Skeletal muscle tissue (tissue), 4 donors: Measurements from ENCODE around the gene PLOD2. TPM values are rescaled to one million over a fixed set of nuclear protein-coding genes. Genes with fewer than 3 reads are reported as not detected.

Source experiments
- H3K27ac ChIP-seq: one replicate; pipeline ENCODE4 v1.7.0; 2013; ENCODE audit warnings: mild to moderate bottlenecking, low read depth, low read length, inconsistent platforms
- H3K27me3 ChIP-seq, 3 donors: one replicate each; pipeline ENCODE4 v1.7.0; 2013; ENCODE audit warnings: low read length in 3 of 3; ENCODE audit not compliant: control insufficient read depth in 3 of 3, insufficient read depth in 3 of 3
- H3K36me3 ChIP-seq, 3 donors: one replicate each; pipeline ENCODE4 v1.7.0; 2013; ENCODE audit warnings: low read length in 3 of 3; ENCODE audit not compliant: control insufficient read depth in 3 of 3, insufficient read depth in 3 of 3
- H3K4me1 ChIP-seq, 3 donors: one replicate each; pipeline ENCODE4 v1.7.0; 2013; ENCODE audit warnings: low read length in 3 of 3, mild to moderate bottlenecking in 3 of 3; ENCODE audit not compliant: control insufficient read depth in 3 of 3, insufficient read depth in 3 of 3
- H3K4me3 ChIP-seq, 3 donors: one replicate each; pipeline ENCODE4 v1.7.0; 2013; ENCODE audit warnings: low read length in 3 of 3
- H3K9ac ChIP-seq, 3 donors: one replicate each; pipeline ENCODE4 v1.7.0; 2013; ENCODE audit warnings: low read length in 3 of 3, mild to moderate bottlenecking in 3 of 3, moderate library complexity in 2 of 3, low read depth in 1 of 3
- H3K9me3 ChIP-seq, 3 donors: one replicate each; pipeline ENCODE4 v1.7.0; 2013; ENCODE audit warnings: low read length in 3 of 3; ENCODE audit not compliant: control insufficient read depth in 3 of 3
- total RNA-seq: library from RNA; depleted of rRNA; stranded (reverse); fragments of >200 nt; gene quantifications from one replicate; pipeline ENCODE4 v1.2.3, GENCODE V29; 2014
- donor health status: Osteomylitis.

The PLOD2 gene
- total RNA-seq, 1 donor from 2014 or later: 22.4 TPM

DNA sequence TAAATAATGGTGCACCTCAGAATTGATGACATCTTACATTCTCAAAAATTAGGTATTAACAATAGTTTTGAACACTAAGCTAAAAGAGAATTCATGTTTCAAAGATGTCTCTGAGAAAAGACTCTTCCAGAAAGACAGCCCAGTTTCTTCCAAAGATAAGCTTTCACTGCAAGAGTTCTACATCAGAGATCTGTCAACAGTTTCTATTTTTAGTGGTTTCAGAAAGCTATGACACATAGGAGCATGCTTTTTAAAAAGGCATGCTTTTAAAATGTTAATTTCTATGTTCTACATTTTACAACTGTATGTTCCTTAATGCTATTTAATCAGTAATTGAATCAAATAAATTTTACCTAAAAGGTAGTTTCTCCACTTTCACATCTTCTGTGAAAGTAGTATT lies 88.2 kb downstream of the PLOD2 start:
- Histone ChIP-seq H3K36me3 (peaks cover 0 to 10% (median 4%) of the 10 kb centered on the region in 3 donors), H3K9me3 (no peaks in the 10 kb centered on the region), H3K4me1 (no peaks in the 10 kb centered on the region), H3K4me3 (no peak overlapping the region), H3K27me3 (no peaks in the 10 kb centered on the region), H3K27ac (no peak overlapping the region), H3K9ac (no peak overlapping the region)

DNA sequence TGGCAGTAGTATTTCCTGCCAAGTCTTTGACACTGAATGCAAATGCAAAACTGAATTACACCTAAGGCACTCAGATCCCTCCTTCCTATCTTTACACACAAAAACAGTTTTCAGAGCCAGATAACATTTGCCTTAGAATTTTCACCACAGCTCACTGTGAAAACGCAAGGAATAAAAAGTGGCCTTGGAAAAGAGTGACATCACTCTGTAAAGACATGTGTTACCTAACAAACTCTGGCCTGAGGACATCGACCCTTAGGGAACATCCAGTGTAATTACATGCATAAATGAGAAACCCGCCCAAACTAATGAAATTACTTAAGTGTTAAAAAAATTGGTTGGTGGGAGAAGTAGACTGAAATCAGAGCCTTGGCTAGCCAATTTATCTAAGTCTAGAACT lies 88.9 kb downstream of the PLOD2 start:
- no peaks in the 10 kb centered on the region for H3K9me3 ChIP-seq
- no peak overlapping the region for H3K4me3 ChIP-seq
- peaks cover 0 to 10% (median 4%) of the 10 kb centered on the region in 3 donors for H3K36me3 ChIP-seq
- H3K27me3 ChIP-seq: no peaks in the 10 kb centered on the region
- H3K4me1 ChIP-seq: no peaks in the 10 kb centered on the region
- H3K27ac ChIP-seq: no peak overlapping the region
- H3K9ac ChIP-seq: no peak overlapping the region

DNA sequence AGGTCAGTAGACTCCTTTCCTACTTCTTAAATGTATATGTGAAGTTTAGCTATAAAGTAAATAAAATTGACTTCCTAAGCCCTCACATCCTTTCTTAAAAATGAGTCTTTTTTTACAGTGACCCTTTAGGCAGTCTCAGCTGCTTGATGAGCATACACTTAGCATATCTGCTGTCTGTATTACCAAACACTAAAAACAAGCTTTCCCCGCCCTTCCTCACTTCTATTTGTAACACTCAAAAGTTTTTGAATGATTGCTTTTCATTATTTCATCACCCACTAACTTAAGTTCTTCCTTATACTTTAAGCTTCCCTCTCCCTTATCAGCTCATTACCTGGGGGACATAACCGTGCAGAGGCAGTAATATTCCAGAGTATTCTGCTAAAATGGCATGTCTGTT lies 89.4 kb downstream of the PLOD2 start:
- Histone ChIP-seq H3K27me3 (no peaks in the 10 kb centered on the region), H3K36me3 (peaks cover 0 to 10% (median 4%) of the 10 kb centered on the region in 3 donors), H3K9me3 (no peaks in the 10 kb centered on the region), H3K4me1 (no peaks in the 10 kb centered on the region), H3K27ac (no peak overlapping the region), H3K4me3 (no peak overlapping the region), H3K9ac (no peak overlapping the region)

DNA sequence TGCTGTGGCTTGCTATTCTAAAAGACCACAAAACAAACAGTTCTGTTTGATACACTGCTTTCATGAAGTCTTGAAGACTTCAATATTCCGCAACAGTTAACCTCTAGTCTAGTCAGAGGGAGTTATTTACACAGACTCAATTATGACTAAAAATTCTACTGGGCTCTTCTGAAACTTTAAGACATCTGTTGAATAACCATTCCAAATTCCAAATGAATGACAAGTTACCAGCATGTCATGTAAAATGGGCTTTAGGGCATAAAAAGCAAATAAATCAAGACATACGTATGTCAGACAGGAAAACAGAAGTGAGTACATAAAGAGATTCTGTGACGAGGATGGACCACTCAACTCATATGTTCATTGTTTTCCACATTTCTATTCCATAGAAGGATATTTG lies 93.9 kb downstream of the PLOD2 start:
- H3K36me3 ChIP-seq: peaks cover 0 to 7% (median 0%) of the 10 kb centered on the region in 3 donors
- no peaks in the 10 kb centered on the region for H3K9me3 ChIP-seq
- no peak overlapping the region for H3K27ac ChIP-seq
- no peak overlapping the region for H3K4me3 ChIP-seq
- H3K9ac ChIP-seq: no peak overlapping the region
- H3K27me3 ChIP-seq: no peaks in the 10 kb centered on the region
- no peaks in the 10 kb centered on the region for H3K4me1 ChIP-seq

DNA sequence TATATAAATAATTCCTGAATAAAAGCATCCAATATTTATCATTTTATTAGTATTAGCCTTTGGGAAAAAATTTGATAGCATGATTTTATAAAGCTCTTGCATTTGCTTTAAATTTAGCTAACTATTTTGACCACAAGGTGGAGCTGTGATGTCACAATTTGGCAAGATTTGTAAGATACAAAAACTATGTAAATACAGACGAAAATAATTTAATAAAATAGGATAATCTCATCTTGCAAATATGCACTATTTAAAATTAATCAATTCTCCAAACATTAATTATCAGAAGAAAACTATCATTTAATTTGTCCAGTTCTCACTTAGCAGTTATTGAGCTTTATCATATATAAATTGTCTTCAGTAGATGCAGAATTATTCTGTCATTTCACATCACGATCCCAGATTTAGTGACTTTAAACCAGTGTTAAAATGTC lies 95.4 kb downstream of the PLOD2 start:
- H3K36me3 ChIP-seq: peaks cover 0 to 1% (median 0%) of the 10 kb centered on the region in 3 donors
- H3K4me3 ChIP-seq: no peak overlapping the region
- no peaks in the 10 kb centered on the region for H3K4me1 ChIP-seq
- H3K27ac ChIP-seq: no peak overlapping the region
- H3K27me3 ChIP-seq: no peaks in the 10 kb centered on the region
- no peaks in the 10 kb centered on the region for H3K9me3 ChIP-seq
- no peak overlapping the region for H3K9ac ChIP-seq

DNA sequence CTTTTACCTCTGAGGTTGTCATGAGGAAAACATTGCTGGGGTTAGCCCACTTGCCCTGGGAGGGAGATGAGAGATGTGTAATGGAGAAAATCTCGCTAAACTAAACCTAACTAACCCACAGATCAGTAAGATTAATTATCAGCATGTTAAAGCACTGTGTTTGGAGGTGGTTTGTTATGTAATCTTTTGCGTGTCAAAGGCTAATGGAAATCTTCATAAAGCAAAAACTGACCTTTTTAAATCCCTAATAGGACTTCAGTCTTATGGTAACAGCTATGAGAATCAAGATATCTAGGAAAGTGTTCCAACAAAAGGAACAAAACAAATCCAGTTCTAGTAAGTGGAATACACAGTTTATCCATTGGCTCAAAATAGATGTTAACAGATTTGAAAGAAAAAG lies 102.7 kb downstream of the PLOD2 start:
- Histone ChIP-seq H3K9me3 (no peaks in the 10 kb centered on the region), H3K4me1 (peaks cover 0 to 4% (median 0%) of the 10 kb centered on the region in 3 donors), H3K36me3 (no peaks in the 10 kb centered on the region), H3K9ac (no peak overlapping the region), H3K27ac (no peak overlapping the region), H3K27me3 (no peaks in the 10 kb centered on the region), H3K4me3 (no peak overlapping the region)

DNA sequence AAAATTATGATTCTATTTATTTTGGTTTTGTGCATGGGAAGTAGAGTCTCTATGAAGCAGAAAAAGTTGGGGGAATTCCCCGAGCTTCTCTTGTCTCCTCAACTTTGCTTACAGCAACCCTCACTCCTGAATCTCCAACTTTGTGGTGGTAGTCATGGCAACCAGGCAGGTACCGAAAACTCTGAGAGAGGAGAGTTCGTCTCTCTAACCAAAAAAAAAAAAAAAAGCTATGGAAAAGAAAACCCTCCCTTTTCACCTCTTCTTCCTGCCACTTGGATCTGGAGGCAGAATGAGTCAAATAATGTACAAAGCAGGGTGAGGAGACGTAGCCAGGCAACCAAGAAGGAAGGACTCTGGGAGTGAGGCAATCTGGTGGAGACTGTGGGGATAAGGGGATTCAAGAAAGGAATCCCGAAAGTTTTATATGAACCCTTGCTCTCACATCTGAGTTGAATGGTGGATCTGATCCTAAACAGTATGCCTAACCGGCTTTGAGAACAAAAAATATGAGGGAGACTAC lies 108.1 kb downstream of the PLOD2 start:
- Histone ChIP-seq H3K27ac (no peak overlapping the region), H3K4me3 (no peak overlapping the region), H3K4me1 (no peaks in the 10 kb centered on the region), H3K9ac (no peak overlapping the region), H3K9me3 (no peaks in the 10 kb centered on the region), H3K27me3 (no peaks in the 10 kb centered on the region), H3K36me3 (no peaks in the 10 kb centered on the region)

DNA sequence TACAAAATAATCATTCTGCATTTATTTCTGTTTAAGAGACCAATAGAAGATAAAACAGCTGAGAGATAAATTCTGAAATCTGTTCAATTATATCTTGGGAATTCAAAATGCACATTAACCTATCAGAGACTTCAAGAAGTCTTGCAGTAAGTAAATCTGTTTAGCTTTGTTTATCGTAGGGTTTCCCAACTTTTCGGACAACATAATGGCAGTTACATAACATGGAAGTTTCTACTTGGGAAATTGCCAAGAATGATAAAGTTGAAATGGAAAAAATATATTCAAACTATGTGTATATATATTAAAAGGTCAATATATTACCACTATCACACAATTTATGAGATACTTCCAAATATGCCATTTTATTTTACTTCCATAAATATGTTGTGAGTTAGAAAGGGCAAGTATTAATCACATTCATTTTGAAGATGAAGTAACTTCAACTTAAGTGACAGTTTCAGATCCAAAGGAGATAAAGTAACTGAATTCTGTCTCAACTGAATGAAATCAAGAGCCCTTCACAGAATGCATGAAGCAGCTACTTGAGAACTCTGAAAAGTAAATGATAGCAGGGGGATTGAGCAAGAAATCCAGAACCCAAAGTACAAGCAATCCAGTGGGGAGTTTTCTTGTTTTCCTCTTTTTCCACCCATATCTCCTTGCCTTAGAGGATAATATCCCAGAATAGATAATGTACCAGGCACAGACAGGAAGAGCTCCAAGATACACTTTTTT lies 108.8 kb downstream of the PLOD2 start:
- Histone ChIP-seq H3K9ac (no peak overlapping the region), H3K27me3 (no peaks in the 10 kb centered on the region), H3K4me3 (no peak overlapping the region), H3K27ac (no peak overlapping the region), H3K4me1 (no peaks in the 10 kb centered on the region), H3K9me3 (no peaks in the 10 kb centered on the region), H3K36me3 (no peaks in the 10 kb centered on the region)

DNA sequence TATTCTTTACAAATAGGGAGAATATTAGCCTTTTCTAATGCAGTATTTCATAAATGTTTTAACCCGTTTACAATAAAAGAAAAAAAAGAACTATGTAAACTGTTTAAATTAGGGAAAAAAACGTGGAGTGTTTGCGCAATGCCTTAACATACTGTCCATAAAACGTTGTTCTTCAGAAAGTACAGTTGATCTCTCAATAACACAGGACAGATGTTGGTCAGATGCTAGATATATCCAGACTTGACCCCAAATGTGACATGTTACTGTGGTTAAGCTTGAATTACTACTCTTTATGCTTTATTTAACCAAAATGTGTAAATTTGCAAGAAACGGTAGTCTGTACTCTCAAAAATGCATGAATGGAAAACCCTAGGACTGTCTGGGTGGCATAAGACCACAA lies 110.3 kb downstream of the PLOD2 start:
- Histone ChIP-seq H3K36me3 (no peaks in the 10 kb centered on the region), H3K9ac (no peak overlapping the region)

DNA sequence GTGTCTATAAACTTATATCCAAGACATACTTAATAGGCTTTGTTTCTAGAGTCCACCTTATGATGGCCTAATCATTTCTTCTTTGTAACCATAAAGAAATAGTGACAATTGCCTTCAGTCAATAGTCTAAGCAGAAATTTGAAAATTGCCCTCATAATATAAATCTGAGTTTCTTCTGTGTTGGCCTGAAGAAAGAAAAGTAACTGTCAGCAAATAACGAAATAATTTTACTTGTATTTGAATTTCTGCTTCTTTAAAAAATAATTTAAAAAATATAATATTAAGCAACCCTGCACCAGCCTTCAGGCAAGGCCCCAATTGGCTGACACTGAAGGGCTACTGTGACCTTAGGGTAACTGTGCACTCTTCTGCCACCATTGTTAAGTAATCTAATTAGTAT lies 113.5 kb downstream of the PLOD2 start:
- no peak overlapping the region for H3K9ac ChIP-seq
- no peaks in the 10 kb centered on the region for H3K4me1 ChIP-seq
- no peaks in the 10 kb centered on the region for H3K36me3 ChIP-seq
- H3K4me3 ChIP-seq: no peak overlapping the region
- no peaks in the 10 kb centered on the region for H3K9me3 ChIP-seq
- H3K27ac ChIP-seq: no peak overlapping the region
- H3K27me3 ChIP-seq: no peaks in the 10 kb centered on the region

More for the DNA sequence above, 110.3 kb downstream of the PLOD2 start:
- no peaks in the 10 kb centered on the region for H3K9me3 ChIP-seq
- no peak overlapping the region for H3K4me3 ChIP-seq
- no peak overlapping the region for H3K27ac ChIP-seq
- H3K27me3 ChIP-seq: no peaks in the 10 kb centered on the region
- H3K4me1 ChIP-seq: no peaks in the 10 kb centered on the region
